ENCODE measurements around the gene SLC38A8.

The SLC38A8 gene

DNA sequence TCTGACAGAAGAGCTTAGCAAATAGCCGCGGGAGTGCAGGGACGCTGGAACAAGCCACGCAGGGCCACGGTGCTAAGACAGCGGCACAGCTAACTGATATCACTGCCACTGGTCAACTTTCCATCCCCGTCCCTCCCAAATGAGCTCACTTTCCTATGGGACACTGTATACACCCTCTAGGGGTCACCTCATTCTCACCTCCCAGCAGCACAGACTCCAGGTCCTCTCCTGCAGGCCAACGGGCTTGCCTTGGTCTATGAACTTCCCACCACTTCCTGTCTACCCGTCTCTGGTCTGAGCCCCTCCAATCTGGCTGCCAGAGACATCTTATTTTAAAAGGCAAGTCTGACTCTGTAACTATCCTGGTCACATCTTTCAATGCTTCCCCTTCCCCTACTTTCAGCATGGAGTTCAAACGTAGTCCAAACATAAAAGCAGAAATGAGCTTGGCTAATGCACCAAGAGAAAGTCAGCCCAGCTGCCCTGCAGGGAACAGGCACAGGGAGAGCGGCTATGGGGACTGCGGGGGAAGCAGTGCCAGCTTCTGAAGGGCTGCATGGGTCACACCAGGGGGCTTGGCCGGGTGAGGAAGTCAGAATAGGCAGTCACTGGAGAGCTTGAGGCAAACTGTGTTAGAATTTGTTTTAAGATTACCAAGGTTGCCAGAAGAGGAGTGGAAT, 26.3 kb upstream of the SLC38A8 start:
- no peak for DNase-seq

DNA sequence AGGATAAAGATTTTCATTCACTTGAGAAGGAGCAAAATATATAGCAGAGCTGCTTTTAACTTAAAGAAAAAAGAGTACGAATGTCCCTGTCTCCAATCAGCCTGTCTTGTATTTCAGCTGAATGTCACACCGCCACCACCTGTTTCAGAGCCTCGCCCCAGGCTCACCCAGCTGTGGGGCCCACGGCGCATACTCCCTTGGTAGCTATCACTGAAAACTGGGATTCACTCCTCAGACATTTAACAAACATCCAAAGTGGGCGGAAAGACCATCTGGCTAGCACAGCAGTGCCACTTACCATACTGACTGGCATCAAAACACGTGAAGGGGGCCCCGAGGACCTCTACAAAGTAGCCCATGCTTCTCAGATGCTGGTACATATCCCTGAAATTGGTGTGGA, 25.4 kb upstream of the SLC38A8 start:
- DNase-seq: no peak

DNA sequence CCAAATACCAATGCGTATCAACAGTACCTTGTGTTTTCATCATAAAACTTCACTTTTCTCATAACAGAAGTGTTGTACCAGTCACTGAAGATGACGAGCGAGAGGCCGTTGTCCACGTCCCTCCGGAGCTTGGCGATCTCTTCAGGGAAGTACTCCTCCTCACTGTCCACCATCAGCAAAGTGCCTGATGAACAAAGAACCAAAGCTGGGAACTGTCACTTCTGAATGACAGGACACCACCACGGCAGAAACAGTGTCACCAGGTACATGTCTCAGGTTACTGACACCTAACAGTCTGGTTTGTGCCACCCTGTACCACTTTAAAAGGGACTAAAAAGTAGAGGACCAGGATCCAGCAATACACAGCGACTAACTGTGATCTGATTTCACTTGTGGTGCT, 25.0 kb upstream of the SLC38A8 start:
- no peak for DNase-seq

DNA sequence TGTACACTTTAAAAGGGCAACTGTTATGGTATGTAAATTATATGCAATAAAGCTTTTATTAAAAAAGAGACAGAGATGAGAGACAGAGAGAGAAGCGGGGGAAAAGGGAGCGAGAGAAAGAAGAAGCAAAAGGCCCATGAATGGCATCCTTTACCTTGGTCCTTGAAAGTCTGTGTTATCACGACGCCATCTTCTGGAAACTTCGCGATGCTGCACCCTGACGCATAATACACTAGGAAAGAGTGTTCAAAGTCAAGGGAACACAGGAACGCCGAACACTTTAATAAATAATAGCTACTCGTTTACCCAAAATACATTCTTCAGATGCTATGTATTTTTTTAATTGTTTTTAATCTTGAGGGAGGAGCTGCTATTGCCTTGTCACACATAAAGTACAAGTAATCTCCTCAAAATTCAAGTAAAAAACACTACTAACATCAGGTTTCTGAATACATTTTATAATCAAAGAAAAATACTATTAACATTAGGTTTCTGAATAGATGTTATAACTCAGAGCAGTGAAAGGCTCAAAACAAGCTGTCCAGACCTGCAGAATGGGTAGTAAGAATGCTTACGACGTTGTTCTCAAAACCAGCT, 23.0 kb upstream of the SLC38A8 start:
- DNase-seq: peak; percentile 52

DNA sequence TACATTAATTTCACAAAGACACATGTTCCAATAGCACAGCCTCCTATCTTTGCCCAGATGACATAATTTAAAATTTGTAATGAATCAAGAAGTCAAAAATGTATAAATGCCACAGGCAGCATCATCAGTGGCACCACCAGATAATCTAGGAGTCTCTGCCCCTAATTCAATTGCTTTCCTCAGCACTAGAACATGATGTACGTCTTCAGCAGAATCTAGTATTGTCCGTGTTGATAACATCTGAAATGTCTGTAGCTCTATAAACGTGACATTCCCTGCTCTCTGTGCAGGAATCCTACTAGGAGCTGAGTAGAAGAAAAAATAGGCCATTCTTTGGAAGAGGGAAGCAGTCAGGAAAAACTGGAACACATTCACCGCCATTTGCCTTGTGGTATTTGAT, 21.4 kb upstream of the SLC38A8 start:
- DNase-seq: no peak

DNA sequence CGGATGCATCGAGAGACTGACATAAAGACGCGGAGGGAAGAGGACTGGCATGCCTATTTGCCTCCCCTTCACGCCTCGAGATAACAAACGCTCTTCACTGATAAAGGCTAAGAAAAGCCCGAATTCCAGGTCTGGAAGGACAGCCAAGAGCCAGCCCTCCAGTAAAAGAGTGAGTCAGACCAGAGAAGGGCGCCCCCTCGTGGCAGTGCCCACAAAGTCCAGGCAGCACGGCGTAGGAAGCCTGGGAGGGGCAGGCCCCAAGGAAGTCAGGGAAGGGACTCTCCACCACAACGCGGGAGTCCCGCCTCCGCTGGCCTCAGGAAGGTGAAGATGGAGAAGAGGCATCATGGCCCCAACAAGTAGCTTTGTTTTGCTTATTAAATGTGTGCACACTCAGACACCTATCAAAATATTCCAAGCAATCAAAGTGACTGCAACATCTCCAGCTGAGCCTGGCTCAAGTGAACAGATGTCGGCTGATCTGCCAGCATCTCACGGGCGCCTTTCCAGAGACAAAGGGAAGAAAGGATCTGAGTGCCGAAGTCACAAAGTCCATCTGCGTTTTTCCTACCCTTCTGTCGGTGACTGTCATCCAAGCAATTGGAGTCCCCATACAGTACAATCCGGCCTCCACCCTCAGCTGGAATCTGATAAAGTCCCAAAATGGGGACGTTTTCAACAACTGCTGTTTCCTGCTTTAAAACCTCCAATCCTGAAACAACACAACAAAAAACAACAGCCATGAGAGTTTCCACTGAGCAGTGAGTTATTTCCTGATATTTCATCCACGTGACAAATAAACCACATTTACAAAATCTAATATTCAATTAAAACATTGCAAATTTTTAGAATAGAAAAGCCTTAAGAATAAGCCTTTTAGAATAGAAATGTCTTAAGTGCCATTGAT, 20.4 kb upstream of the SLC38A8 start:
- DNase-seq: peak; percentile 68

DNA sequence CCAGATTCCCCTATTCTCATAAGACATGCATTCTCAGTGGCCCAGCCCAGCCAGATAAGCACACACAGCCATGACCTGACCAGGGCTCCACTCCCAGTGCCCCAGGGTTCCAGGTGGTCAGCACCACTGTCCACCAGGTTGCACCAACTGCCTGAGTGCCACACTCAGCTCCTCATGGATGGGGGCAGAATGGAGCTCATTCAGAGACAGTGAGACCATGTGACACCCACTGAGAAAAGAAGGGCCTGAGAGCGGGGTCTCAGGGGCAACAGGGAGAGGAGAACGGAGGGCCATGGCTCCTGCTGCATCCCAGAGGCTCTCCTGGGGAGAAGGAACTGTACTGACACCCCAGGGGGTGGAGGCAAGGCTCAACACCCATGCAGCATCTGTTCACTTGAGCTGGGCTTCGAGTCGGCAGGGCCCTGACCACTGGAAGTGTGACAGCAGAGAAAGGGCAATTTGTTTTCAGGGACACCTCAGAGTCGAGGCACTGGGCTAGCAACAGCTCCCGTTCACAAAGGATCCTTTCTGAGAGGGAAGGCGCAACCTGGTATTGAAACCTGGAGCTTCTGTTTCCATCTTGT, 18.7 kb upstream of the SLC38A8 start:
- DNase-seq: no peak

DNA sequence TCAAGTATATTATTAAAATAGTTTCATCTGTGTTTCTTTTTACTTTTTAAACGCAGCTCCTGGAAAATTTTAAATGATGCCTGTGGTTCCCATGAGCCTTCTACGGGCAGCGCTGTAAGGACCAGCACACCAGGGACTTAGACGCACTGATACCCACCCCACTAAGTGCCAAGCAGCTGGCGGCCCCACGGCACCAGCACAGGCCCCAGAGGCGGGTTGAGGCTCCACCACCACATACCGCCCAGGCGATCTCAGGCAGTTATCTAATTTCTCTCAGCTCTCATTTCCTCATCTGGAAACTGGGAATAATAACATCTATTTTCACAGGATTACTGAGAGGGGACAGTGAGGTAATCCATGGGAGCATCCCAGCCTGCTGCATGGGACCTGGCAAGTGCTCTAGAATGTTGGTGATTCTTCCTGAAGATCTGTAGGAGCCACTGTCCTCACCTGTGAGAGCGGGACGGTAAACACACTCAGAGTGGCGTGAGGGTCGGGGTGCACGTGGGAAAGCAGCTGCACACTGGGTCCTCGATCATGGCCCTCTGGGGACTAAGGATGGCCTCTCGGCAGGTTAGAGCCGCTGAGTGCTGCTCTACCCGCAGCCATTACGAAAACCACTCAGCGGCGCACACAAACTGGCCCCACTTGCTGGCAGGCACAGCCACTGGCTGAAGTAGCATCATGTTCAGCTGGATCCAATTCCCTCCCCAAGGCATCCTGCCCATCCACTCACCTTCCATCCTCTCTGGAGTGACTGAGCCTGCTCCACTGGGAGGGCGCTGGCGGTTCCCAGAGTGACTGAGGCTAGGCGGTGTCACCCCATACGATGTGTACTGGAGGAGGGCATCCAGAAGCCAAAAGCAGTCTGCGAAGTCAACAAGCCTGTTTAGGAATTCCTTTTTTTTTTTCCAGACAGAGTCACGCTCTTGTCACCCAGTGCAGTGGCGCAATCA, 17.6 kb upstream of the SLC38A8 start:
- no peak for DNase-seq

DNA sequence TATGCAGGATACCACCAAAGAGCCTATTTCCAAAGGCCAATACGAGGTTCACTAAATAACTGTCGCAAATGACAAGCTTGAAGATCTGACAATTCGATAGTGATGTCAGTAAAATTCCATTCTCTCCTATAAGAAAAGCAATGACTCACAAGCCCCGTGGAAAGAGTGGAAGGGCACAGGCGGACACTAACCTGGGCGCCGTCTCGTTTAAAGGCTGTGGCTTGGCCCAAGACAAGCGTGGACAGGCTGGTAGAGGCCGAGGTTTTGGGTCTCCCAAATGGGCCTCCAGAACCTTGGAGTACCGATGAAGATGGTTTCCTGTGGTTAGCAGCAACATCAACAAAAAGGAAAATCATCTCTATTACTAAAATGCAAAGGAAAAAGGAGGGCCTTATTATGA, 16.5 kb upstream of the SLC38A8 start:
- no peak for DNase-seq

DNA sequence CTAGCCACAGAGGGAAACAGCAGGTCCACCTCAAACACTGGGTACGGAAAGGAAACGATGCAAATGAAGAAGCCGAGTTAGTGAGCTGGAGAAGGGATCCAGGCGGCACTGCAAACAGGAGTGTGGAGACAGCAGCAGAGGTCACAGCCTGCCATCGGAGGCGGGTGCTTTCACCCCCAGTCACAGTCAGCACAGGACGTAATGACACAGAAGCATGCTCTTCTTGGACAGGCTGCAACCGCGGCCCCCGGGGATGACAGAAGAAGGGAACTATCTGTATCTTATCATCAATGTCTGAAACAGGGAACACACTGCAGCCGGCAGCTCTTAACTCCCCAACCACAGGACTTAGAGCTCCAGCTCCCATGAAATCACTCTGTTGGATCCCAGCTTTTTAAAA, 16.1 kb upstream of the SLC38A8 start:
- DNase-seq: no peak

DNA sequence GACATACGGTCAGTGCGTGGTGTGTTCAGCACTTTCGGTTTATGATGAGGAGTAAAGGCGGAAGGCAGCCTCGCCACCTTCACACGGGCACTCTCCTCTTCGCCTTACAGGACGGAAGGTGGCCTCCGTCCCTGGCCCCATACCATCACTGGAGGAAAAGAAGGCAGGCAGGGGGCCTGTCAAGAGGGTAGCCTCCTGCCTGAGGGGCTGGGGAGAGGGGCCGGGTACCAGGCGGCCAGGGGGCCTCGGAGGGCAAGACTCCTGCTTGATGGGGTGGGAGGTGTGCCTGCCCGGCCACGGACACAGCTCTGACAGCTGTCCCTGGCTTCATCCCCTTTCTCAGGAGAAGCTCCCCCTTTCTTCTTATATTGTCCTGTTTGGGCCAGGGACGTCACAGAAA, 15.6 kb upstream of the SLC38A8 start:
- no peak for DNase-seq

DNA sequence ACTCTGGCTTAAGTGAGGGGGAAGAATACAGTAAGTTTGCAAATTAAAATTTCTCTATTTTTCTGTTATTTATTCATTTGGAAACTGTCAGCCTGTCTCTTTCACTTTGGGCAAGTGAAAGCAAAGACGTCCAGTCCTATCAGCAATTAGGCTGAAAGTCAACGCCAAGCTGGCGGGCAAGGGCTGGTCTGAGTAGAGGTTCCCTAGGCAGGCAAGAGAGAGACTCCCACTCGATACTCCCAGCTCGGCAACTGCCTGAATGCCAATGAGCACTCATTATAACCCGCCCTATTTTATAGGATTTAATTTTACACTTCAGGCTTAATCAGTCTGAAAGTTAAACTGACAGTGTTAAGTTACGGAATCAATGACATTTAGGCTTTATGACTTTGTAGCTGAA, 14.3 kb upstream of the SLC38A8 start:
- DNase-seq: no peak

DNA sequence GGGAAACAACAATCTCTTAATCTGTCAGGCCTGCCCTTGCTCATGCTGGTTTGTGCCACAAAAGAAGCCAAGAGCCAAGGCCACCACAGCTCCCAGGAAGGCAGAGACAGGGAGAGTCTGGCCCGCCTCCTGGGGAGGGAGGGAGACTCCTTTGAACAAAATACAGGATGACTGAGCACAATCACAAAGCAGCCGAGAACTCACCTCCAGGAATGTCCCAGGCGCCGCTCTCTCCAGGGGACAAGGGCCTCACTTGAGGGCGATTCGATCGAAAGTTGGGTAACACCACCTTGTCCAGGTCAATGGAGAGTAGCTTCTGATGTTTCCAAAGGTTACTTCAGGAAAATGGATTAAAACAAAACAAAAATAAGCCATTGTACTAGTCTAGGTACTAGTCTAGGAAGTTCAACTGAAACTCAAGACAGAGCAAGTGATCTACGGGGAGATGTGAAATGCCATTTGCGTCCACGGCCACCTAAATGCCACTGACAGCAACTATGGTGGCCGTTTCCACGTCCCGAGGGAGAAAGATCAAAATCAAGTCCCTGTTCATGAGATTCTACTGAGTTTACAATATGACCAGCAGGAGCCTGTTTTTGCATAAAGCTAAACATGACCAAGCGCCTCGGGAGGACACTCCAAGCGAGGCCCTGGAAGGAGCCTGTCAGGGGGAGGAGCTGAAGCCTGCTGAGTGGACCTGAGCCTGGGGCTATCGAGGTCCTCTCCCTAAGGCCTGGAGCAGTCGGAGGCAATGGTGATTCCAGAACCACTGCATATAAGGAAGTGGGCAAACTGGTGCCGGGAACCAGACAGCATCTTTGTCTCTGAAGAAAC, 13.4 kb upstream of the SLC38A8 start:
- no peak for DNase-seq

DNA sequence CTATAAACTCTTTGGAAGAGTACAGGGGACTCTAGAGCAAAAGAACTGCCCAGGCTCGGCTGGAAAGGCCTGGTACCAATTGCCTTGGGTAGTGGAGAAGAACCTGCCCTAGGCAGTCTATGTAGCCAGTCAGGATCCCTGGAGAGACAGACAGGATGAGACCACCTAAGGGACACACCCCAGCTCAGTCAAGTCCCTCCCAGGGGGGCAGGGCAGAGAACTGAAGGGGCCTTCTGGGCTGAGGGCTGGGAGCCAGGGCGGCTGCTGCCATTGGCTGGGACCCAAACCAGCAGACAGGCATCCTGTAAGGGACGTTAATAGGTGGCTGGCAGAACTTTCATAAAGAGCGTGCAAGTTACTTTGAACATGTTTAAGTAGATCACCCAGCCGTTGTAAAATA, 12.8 kb upstream of the SLC38A8 start:
- no peak for DNase-seq

DNA sequence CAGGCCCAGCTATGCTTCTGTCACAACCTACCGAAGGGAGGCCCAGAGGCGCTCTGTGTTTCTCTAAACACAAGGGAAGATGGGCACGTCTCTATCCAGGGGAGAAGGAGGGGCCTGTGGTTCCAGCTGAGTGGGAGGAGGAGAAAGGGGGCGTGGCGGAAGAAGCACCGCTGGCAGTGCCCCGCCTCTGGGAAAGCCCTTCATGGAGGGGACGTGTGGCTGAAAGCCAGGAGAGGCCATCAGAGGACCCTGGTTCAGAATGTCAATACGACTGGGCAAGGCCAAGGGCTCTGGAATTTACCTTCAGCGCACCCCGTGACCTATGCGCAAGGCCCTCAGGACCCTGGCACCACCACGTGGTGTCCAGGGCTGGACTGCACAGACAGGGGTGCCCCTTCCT, 12.3 kb upstream of the SLC38A8 start:
- DNase-seq: no peak

DNA sequence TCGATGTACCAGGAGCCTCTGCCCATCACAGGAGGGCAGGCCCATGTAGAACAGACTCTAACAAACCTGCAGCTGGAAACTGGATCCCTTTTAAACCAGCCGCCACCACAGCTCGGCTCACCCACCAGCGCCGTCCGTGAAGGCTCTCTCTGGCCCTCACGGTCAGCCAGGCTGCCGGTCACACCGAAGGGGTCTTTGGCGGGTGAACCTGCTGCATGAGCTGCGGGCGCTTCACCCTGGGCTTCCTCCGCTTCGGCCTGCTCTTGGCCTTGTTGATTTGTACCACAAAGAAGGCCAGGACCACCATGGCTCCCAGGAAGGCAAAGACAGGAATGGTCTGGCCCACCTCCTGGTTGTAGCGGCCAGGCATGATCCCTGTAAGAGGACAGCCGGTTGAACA, 11.7 kb upstream of the SLC38A8 start:
- DNase-seq: no peak

DNA sequence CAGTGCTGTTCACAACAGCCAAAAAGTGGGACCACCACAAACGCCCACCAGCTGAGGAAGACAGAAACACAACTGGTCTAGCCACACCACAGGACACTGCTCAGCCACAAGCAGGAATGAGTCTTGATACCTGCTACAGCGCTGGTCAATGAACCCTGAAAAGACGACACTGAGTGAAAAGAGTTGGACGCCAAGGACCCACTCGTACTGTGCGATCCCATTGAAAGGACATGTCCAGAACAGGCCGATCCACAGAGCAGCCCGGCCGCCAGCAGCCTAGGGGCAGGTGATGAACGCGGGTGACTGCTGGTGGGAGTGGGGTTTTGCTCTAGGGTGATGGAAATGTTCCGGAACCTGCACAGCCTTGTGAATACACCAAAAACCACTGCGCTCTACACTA, 10.6 kb upstream of the SLC38A8 start:
- no peak for DNase-seq

DNA sequence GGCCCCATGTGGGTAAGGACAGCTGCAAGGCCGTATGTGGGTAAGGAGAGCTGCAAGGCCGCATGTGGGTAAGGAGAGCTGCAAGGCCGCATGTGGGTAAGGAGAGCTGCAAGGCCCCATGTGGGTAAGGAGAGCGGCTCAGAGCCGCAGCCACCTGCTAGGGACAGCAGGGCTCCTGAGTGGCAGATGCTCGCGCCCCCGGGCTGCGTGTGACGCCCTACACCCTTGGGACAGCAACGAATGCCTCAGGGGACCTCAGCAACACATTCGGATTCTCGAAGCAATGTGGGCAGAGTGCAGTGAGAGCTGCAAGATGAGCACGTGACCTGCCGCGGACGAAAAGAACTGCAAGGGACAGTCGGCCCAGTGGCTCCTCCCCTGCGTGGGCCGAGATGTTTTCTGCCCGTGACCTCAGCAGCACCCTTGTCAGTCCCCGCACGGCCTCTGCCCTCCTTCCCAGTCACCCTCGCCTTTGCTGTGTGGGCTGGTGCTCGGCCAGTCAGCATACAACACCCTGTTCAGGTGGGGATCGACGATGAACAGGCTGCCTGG, 9.6 kb upstream of the SLC38A8 start:
- no peak for DNase-seq

DNA sequence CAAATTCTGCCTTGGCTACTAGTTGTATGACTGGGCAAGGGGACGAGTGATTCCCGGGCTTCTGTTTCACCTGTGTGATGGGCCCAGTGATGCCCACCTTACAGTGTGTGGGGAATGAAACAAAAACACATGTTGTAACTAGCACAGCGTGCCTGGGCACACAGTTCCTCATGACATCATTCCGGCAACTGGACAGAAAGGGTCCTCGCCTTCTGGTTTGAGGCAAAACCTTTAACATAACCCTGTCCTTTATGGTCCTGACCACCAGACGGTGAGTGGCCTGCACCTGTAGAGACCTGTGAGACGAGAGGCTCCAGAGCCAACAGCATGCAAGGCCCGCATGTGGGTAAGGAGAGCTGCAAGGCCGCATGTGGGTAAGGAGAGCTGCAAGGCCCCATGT, 7.7 kb upstream of the SLC38A8 start:
- DNase-seq: no peak

DNA sequence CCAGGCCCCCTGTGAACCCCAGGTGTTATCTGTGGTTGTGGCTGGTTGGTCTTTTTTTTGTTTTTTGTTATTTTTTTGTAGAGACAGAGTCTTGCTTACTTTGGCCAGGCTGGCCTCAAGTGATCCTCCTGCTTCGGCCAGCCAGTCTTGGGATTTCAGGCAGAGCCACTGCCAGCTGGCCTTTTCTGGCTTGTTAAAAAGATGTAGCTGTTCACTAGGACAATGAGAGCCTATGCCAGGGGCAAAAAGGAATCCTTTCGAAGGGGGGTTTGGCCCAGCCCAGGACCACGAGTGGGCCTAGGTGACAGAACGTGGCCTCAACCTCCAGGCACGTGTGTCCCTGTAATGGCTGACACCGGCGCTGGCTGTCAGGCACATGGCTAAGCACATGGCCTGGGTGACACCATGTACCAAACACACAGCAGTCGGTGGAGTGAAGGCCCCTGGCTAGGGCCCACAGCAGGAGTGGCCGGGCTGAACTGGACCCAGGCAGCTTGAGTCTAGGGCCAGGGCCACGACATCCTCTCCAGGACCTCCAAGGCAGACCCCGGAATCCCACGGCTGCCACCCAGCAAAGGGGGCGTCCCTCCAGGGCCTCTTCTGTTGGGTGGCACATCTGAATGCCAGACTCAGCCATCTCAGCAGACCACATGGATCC, 6.9 kb upstream of the SLC38A8 start:
- no peak for DNase-seq
